ENCODE data around the gene ISG20L2.

ISG20L2 gene

DNA sequence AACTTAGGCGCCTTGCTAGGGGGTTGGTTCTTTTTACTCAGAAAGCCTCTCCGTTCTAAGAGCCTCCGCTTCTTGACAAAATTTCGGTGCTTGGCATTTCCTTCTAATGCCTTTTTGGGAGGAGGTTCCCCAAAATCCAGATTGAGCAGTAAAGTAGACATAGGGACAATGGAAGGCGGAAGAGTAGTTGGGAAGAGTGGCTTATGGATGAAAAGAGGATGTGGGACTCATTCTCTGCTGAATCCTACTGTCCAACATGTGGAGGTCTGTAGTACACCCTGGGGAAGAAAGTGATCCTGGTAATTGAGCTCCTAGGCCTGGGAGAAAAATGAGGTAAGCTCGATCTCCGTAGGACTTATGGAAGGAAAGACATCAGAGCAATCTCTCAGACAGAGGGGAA is 1.1 kb downstream of the ISG20L2 start:
- TF ChIP-seq, protein P1, sequence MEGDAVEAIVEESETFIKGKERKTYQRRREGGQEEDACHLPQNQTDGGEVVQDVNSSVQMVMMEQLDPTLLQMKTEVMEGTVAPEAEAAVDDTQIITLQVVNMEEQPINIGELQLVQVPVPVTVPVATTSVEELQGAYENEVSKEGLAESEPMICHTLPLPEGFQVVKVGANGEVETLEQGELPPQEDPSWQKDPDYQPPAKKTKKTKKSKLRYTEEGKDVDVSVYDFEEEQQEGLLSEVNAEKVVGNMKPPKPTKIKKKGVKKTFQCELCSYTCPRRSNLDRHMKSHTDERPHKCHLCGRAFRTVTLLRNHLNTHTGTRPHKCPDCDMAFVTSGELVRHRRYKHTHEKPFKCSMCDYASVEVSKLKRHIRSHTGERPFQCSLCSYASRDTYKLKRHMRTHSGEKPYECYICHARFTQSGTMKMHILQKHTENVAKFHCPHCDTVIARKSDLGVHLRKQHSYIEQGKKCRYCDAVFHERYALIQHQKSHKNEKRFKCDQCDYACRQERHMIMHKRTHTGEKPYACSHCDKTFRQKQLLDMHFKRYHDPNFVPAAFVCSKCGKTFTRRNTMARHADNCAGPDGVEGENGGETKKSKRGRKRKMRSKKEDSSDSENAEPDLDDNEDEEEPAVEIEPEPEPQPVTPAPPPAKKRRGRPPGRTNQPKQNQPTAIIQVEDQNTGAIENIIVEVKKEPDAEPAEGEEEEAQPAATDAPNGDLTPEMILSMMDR (IDR thresholded peaks at IDR 0.05): no peak

GRCh38 chr1:156726549-156727226 is 1.9 kb downstream of the ISG20L2 start:
- TF ChIP-seq, protein P1 (IDR thresholded peaks at IDR 0.05): peak; percentile 67

- TF ChIP-seq, protein P1 (IDR thresholded peaks at IDR 0.05): peak; percentile 98
Observed at GRCh38 chr1:156725683-156726280, 2.8 kb downstream of the ISG20L2 start.

DNA sequence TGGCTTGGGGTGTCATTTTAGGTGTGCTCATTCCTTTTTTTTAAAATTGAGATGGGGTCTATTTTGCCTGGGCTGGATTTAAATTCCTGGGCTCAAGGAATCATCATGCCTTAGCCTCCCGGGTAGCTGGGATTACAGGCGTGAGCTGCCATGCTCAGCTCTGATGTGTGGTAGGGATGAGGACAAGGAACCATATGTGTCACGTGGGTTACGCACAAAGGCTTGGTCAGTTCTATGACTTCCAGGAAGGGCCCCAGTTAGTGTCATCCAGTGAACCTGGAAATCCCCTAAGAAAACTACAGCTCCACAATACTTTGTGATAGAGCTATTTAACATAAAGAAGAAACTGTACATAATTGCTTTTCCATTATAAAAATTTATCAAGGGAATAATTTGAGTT is 7.0 kb downstream of the ISG20L2 start:
- TF ChIP-seq, protein P1 (IDR thresholded peaks at IDR 0.05): no peak

DNA sequence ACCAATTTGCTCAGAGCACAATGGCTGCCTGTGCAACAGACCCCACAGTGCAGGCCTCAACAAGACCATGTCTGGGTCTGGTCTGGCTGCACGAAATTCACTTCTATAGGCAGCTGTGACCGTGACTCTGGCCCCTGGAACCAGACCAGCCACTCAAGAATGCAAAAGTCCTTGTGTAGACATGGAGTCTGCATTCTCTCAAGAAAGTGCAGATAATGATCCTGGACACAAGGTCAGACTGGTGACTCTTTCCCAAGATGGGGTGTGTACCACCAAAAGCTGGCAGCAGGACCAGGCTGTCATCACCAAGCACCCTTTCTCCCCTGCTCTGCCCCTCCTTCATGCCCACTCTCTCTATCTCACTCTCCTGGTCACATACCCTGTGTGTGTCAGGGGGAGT is 7.4 kb downstream of the ISG20L2 start:
- TF ChIP-seq, protein P1 (IDR thresholded peaks at IDR 0.05): no peak

- TF ChIP-seq, protein P1 (IDR thresholded peaks at IDR 0.05): no peak
Observed at GRCh38 chr1:156717351-156717750, 11.2 kb downstream of the ISG20L2 start.

DNA sequence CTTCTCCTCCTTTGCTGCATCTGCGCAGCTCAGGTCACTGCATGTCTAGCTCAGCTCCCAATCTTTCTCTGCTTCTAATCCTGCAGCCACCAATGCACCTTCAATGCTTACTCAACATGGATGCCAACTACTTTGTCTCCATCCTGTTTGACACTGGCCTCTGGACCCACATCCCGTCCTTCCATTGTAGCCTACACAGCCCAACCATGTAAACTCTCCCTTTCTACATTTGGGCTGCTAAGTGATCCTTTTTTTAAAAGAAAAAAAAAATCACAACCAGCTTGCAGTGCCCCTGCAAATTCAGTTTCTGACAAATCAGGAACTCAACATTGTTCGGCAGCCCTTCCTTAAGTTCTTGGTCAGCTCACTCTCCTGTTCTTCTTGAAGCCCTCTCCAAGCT is 13.7 kb downstream of the ISG20L2 start:
- TF ChIP-seq, protein P1 (IDR thresholded peaks at IDR 0.05): no peak
